ENCODE results near the gene OTOP2. TPM values are rescaled to one million over a fixed set of nuclear protein-coding genes. Genes with fewer than 3 reads are reported as not detected.
A peak's percentile ranks its signal among the peaks of the same experiment; 100 is the strongest.
"Not testable (repeated sequence)": the region's sequence is repeated elsewhere in the genome, so short reads cannot be mapped to it uniquely, and the experiment has no call there.

The OTOP2 gene
- total RNA-seq, 1 donor from 2014 or later, result not detected

GRCh38 chr17:74979408-74980146 is 55.5 kb downstream of the OTOP2 start:
- Histone ChIP-seq H3K9ac (ENCODE audit: low read depth in 1 of 3, low read length in 3 of 3) (no peak overlapping the region), H3K27me3 (ENCODE audit: control insufficient read depth in 3 of 3, insufficient read depth in 3 of 3, low read length in 3 of 3) (peaks cover under 1 to 28% (median 20%) of the 10 kb centered on the region in 3 donors), H3K4me1 (ENCODE audit: control insufficient read depth in 3 of 3, insufficient read depth in 3 of 3, low read length in 3 of 3) (peaks cover 15 to 16% (median 15%) of the 10 kb centered on the region in 3 donors), H3K4me3 (ENCODE audit: low read length in 3 of 3) (no peak overlapping the region), H3K36me3 (ENCODE audit: control insufficient read depth in 3 of 3, insufficient read depth in 3 of 3, low read length in 3 of 3) (no peaks in the 10 kb centered on the region), H3K27ac (ENCODE audit: low read depth, low read length) (no peak overlapping the region), H3K9me3 (ENCODE audit: control insufficient read depth in 3 of 3, low read length in 3 of 3) (no peaks in the 10 kb centered on the region)

- peak overlapping the region; percentile 65 to 81 (median 81) for H3K4me3 ChIP-seq (ENCODE audit: low read length in 3 of 3)
- H3K4me1 ChIP-seq (ENCODE audit: control insufficient read depth in 3 of 3, insufficient read depth in 3 of 3, low read length in 3 of 3), result peaks cover 15 to 16% (median 15%) of the 10 kb centered on the region in 3 donors
- no peaks in the 10 kb centered on the region for H3K9me3 ChIP-seq (ENCODE audit: control insufficient read depth in 3 of 3, low read length in 3 of 3)
- H3K9ac ChIP-seq (ENCODE audit: low read depth in 1 of 3, low read length in 3 of 3), result peak overlapping the region; percentile 64 to 79 (median 74)
- H3K36me3 ChIP-seq (ENCODE audit: control insufficient read depth in 3 of 3, insufficient read depth in 3 of 3, low read length in 3 of 3), result no peaks in the 10 kb centered on the region
- H3K27me3 ChIP-seq (ENCODE audit: control insufficient read depth in 3 of 3, insufficient read depth in 3 of 3, low read length in 3 of 3), result peaks cover 0 to 29% (median 22%) of the 10 kb centered on the region in 3 donors
- peak overlapping the region; percentile 66 for H3K27ac ChIP-seq (ENCODE audit: low read depth, low read length)
These were observed 57.4 kb downstream of the OTOP2 start for GRCh38 chr17:74981318-74981978.

GRCh38 chr17:74981979-74982662 is 58.0 kb downstream of the OTOP2 start:
- Histone ChIP-seq H3K4me3 (ENCODE audit: low read length in 3 of 3) (peak overlapping the region; percentile 65 to 81 (median 81)), H3K9ac (ENCODE audit: low read depth in 1 of 3, low read length in 3 of 3) (peak overlapping the region; percentile 64 to 79 (median 74)), H3K9me3 (ENCODE audit: control insufficient read depth in 3 of 3, low read length in 3 of 3) (no peaks in the 10 kb centered on the region), H3K4me1 (ENCODE audit: control insufficient read depth in 3 of 3, insufficient read depth in 3 of 3, low read length in 3 of 3) (peaks cover 16 to 20% (median 17%) of the 10 kb centered on the region in 3 donors), H3K27me3 (ENCODE audit: control insufficient read depth in 3 of 3, insufficient read depth in 3 of 3, low read length in 3 of 3) (peaks cover 0 to 29% (median 24%) of the 10 kb centered on the region in 3 donors), H3K36me3 (ENCODE audit: control insufficient read depth in 3 of 3, insufficient read depth in 3 of 3, low read length in 3 of 3) (no peaks in the 10 kb centered on the region), H3K27ac (ENCODE audit: low read depth, low read length) (peak overlapping the region; percentile 66)

- peak overlapping the region; percentile 64 to 79 (median 74) for H3K9ac ChIP-seq (ENCODE audit: low read depth in 1 of 3, low read length in 3 of 3)
- H3K36me3 ChIP-seq (ENCODE audit: control insufficient read depth in 3 of 3, insufficient read depth in 3 of 3, low read length in 3 of 3); H3K9me3 ChIP-seq (ENCODE audit: control insufficient read depth in 3 of 3, low read length in 3 of 3): not testable (repeated sequence)
- peak overlapping the region; percentile 65 to 81 (median 81) for H3K4me3 ChIP-seq (ENCODE audit: low read length in 3 of 3)
- peaks cover 0 to 28% (median 24%) of the 10 kb centered on the region in 3 donors for H3K27me3 ChIP-seq (ENCODE audit: control insufficient read depth in 3 of 3, insufficient read depth in 3 of 3, low read length in 3 of 3)
- peaks cover 18 to 22% (median 18%) of the 10 kb centered on the region in 3 donors for H3K4me1 ChIP-seq (ENCODE audit: control insufficient read depth in 3 of 3, insufficient read depth in 3 of 3, low read length in 3 of 3)
- peak overlapping the region; percentile 66 for H3K27ac ChIP-seq (ENCODE audit: low read depth, low read length)
These were observed 58.7 kb downstream of the OTOP2 start for GRCh38 chr17:74982663-74983313.

Other genes with a start within 250 kb of the OTOP2 start
- gene CD300LF, start 211.3 kb upstream of the OTOP2 start, total RNA-seq, result 0.52 TPM
- 1.0 TPM for gene RAB37, start 187.0 kb upstream of the OTOP2 start, total RNA-seq
- gene NHERF1, start 175.6 kb upstream of the OTOP2 start, total RNA-seq, result 5.2 TPM
- gene NAT9, start 147.9 kb upstream of the OTOP2 start, total RNA-seq, result 17.7 TPM
- 2.1 TPM for gene GRIN2C, start 64.4 kb upstream of the OTOP2 start, total RNA-seq
- gene FDXR, start 51.3 kb upstream of the OTOP2 start, total RNA-seq, result 3.7 TPM
- gene FADS6, start 30.6 kb upstream of the OTOP2 start, total RNA-seq, result not detected
- gene USH1G, start 1.0 kb upstream of the OTOP2 start, total RNA-seq, result under 0.01 TPM
- not detected for gene OTOP3, start 11.6 kb downstream of the OTOP2 start, total RNA-seq
- 3.7 TPM for gene HID1, start 48.5 kb downstream of the OTOP2 start, total RNA-seq
- 2.6 TPM for gene CDR2L, start 63.4 kb downstream of the OTOP2 start, total RNA-seq
- 20.9 TPM for gene MRPL58, start 88.4 kb downstream of the OTOP2 start, total RNA-seq
- gene ATP5PD, start 122.7 kb downstream of the OTOP2 start, total RNA-seq, result 247 TPM
- gene KCTD2, start 123.0 kb downstream of the OTOP2 start, total RNA-seq, result 9.4 TPM
- 4.2 TPM for gene SLC16A5, start 163.7 kb downstream of the OTOP2 start, total RNA-seq
- 1.0 TPM for gene ARMC7, start 185.7 kb downstream of the OTOP2 start, total RNA-seq
- 32.9 TPM for gene NT5C, start 207.5 kb downstream of the OTOP2 start, total RNA-seq
- 109 TPM for gene JPT1, start 230.2 kb downstream of the OTOP2 start, total RNA-seq